Gastrocnemius medialis (tissue), 4 donors: Measurements from ENCODE around the gene RSPRY1.

Experiments used
- POLR2A ChIP-seq, 2 donors: fragments of 450-650 bp; IDR thresholded peaks; one replicate each; pipeline ENCODE4 v1.6.1; 2017; ENCODE audit warnings: antibody characterized with exemption in 2 of 2, mild to moderate bottlenecking in 2 of 2, moderate library complexity in 2 of 2
- TF ChIP-seq, protein P1 (sequence below), 5 experiments: fragments of 450-650 bp in 3 of 5; fragments of 200-600 bp in 2 of 5; sonication (generic) in 2 of 5; IDR thresholded peaks in 4 of 5; conservative IDR thresholded peaks in 1 of 5; 1 replicate in 4 of 5; 2 replicates in 1 of 5; pipeline ENCODE4 v1.5.1; 2016 to 2019; ENCODE audit warnings: antibody characterized with exemption in 5 of 5, mild to moderate bottlenecking in 3 of 5, moderate library complexity in 3 of 5

DNA sequence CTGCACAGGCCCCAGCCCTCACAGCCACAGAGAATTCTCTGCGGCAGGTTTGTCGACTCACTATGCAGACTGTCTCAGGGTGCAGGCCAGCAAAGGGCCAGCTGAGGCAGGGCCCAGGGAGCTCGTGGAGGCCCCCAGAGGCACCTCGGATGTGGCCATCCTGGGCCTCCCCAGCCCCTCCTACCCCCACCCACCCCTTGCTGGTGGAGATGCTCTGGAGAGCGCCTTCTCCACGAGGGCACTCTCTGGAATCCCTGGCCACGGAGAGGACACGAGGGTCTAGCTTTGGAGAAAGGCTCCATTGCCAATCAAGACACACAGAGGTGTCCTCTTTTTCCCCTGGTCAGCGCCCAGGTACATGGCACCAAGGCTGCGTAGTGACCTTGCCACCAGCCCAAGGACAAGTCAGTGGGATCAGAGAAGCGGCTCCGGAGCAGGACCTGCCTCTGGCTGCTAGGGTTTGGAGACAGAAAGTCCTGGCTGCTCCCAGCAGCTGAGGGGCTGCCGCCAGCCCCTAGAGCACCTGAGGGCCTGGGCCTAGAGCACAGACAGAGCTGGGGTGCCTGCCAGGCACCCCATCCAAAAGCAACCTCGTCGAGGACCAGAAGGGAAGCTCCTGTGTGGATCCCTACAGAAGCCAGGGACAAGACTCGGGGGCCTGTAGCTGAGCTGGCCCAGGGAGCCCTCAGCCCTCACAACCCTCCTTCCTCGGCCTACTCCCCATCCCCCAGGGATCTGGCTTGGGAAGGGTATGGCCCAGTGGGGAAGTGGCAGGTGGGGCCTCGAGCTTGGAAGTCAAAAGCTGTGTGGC lies 77.6 kb downstream of the RSPRY1 start:
- TF ChIP-seq, protein P1, sequence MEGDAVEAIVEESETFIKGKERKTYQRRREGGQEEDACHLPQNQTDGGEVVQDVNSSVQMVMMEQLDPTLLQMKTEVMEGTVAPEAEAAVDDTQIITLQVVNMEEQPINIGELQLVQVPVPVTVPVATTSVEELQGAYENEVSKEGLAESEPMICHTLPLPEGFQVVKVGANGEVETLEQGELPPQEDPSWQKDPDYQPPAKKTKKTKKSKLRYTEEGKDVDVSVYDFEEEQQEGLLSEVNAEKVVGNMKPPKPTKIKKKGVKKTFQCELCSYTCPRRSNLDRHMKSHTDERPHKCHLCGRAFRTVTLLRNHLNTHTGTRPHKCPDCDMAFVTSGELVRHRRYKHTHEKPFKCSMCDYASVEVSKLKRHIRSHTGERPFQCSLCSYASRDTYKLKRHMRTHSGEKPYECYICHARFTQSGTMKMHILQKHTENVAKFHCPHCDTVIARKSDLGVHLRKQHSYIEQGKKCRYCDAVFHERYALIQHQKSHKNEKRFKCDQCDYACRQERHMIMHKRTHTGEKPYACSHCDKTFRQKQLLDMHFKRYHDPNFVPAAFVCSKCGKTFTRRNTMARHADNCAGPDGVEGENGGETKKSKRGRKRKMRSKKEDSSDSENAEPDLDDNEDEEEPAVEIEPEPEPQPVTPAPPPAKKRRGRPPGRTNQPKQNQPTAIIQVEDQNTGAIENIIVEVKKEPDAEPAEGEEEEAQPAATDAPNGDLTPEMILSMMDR (IDR thresholded peaks at IDR 0.05 in 4 of 5, conservative IDR thresholded peaks at IDR 0.05 in 1 of 5) = no peak
- TF ChIP-seq POLR2A (IDR thresholded peaks at IDR 0.05) = no peak
